ENCODE data around the gene TOR2A. TPM values are rescaled to one million over a fixed set of nuclear protein-coding genes. Genes with fewer than 3 reads are reported as not detected.

Gene TOR2A
- total RNA-seq, 1 experiment from 2014 or later, result 14.4 TPM

DNA sequence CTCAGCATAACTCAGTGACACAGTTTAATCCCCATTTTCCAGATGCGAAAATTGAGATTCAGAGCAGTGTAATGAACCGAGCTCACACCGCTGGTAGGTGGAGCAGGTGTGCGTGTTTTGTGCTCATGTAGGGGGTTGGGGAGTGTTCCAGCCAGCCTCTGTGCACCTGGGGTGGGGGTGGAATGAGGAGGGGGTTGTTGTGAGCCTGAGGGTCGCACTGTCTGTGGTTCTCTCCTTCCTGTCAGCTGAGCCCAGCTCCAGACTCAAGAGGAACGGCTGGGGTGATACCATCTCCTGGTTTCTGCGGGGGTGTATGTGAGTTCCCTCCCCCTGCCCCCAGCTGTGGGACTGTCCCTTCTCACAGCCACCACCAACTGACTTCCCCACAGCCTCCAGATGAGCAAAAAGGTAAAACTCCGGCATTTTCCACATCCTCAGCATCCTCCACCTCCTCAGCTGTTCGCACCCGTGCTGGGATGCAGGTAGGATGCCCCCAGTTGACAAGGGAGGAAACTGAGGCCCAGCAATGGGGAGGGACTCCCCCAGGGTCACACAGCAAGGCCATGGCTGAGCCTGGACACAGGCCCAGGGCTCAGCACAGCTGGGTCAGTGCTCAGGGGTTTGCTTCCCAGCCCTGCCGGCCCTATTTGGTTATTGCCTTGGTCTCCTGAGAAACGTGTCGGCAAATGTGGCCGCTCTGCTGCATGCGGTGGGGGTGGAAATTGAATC is 41.3 kb upstream of the TOR2A start:
- ChIA-PET POLR2A (no interaction called here), CTCF (interaction anchor here (1.0 to 1.9 kb wide), 7 partner anchors 8 to 198 kb away, joined by 3 to 14 read pairs (median 4); partner anchors contain the start of genes CDK9 and TOR2A)
- DNase-seq (ENCODE audit: low spot score) (peak; percentile 73), ATAC-seq (peak; percentile 19)
- Mint-ChIP-seq H3K36me3 (no peaks in the 10 kb centered on the region), H3K27ac (no peak overlapping the region), H3K4me1 (peaks cover 23% of the 10 kb centered on the region), H3K9me3 (no peaks in the 10 kb centered on the region), H3K27me3 (ENCODE audit: low read depth) (no peaks in the 10 kb centered on the region), H3K4me3 (no peak overlapping the region)
- TF ChIP-seq, protein P1, sequence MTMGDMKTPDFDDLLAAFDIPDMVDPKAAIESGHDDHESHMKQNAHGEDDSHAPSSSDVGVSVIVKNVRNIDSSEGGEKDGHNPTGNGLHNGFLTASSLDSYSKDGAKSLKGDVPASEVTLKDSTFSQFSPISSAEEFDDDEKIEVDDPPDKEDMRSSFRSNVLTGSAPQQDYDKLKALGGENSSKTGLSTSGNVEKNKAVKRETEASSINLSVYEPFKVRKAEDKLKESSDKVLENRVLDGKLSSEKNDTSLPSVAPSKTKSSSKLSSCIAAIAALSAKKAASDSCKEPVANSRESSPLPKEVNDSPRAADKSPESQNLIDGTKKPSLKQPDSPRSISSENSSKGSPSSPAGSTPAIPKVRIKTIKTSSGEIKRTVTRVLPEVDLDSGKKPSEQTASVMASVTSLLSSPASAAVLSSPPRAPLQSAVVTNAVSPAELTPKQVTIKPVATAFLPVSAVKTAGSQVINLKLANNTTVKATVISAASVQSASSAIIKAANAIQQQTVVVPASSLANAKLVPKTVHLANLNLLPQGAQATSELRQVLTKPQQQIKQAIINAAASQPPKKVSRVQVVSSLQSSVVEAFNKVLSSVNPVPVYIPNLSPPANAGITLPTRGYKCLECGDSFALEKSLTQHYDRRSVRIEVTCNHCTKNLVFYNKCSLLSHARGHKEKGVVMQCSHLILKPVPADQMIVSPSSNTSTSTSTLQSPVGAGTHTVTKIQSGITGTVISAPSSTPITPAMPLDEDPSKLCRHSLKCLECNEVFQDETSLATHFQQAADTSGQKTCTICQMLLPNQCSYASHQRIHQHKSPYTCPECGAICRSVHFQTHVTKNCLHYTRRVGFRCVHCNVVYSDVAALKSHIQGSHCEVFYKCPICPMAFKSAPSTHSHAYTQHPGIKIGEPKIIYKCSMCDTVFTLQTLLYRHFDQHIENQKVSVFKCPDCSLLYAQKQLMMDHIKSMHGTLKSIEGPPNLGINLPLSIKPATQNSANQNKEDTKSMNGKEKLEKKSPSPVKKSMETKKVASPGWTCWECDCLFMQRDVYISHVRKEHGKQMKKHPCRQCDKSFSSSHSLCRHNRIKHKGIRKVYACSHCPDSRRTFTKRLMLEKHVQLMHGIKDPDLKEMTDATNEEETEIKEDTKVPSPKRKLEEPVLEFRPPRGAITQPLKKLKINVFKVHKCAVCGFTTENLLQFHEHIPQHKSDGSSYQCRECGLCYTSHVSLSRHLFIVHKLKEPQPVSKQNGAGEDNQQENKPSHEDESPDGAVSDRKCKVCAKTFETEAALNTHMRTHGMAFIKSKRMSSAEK (CRISPR knock-in tag; IDR thresholded peaks at IDR 0.05; ENCODE audit: borderline replicate concordance), result 0 out of 2 replicates have a peak, but pooled peaks have one; percentile 42
- no peak for TF ChIP-seq ZNF416 (CRISPR knock-in tag; IDR thresholded peaks at IDR 0.05)

DNA sequence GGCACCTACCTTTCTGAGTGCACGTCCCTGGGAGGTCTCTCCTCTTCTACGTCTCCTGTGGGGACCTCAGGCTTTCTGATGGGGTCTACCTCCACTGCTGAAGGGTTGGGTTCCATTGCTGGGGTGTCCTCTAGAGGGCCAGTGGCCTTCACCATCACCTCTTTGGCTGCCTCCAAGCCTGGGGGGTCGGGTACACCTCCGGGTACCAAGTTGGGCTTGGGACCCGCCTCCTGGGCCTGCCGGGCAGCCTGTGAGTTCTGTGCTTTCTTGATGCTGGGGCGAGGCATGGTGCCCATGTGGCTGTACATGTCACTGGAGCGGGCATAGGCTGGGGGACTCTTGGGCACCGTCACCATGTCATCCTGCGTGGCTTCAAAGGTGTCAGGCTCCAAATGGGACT is 38.9 kb upstream of the TOR2A start:
- DNase-seq (ENCODE audit: low spot score), result no peak
- Mint-ChIP-seq H3K36me3 (no peaks in the 10 kb centered on the region), H3K4me3 (no peak overlapping the region), H3K9me3 (no peaks in the 10 kb centered on the region), H3K27ac (no peak overlapping the region), H3K27me3 (ENCODE audit: low read depth) (peaks cover 7% of the 10 kb centered on the region), H3K4me1 (peaks cover 29% of the 10 kb centered on the region)
- TF ChIP-seq ELF4 (CRISPR knock-in tag; IDR thresholded peaks at IDR 0.05; ENCODE audit: low read depth) (no peak), HMGA2 (CRISPR knock-in tag; IDR thresholded peaks at IDR 0.05) (no peak), ZNF219 (CRISPR knock-in tag; IDR thresholded peaks at IDR 0.05; ENCODE audit: borderline replicate concordance) (no peak), MYBL2 (CRISPR knock-in tag; IDR thresholded peaks at IDR 0.05) (no peak), NR2C2 (CRISPR knock-in tag; IDR thresholded peaks at IDR 0.05) (no peak), ZNF138 (CRISPR knock-in tag; conservative IDR thresholded peaks at IDR 0.05) (no peak), TEAD4 (CRISPR knock-in tag; IDR thresholded peaks at IDR 0.05) (no peak), FOXK1 (CRISPR knock-in tag; IDR thresholded peaks at IDR 0.05) (no peak), JAZF1 (CRISPR knock-in tag; IDR thresholded peaks at IDR 0.05) (no peak), CREB1 (CRISPR knock-in tag; IDR thresholded peaks at IDR 0.05) (no peak)
- TF ChIP-seq, protein P2, sequence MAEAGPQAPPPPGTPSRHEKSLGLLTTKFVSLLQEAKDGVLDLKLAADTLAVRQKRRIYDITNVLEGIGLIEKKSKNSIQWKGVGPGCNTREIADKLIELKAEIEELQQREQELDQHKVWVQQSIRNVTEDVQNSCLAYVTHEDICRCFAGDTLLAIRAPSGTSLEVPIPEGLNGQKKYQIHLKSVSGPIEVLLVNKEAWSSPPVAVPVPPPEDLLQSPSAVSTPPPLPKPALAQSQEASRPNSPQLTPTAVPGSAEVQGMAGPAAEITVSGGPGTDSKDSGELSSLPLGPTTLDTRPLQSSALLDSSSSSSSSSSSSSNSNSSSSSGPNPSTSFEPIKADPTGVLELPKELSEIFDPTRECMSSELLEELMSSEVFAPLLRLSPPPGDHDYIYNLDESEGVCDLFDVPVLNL (CRISPR knock-in tag; IDR thresholded peaks at IDR 0.05; ENCODE audit: borderline replicate concordance, low read depth), result no peak
- TF ChIP-seq, protein P3, sequence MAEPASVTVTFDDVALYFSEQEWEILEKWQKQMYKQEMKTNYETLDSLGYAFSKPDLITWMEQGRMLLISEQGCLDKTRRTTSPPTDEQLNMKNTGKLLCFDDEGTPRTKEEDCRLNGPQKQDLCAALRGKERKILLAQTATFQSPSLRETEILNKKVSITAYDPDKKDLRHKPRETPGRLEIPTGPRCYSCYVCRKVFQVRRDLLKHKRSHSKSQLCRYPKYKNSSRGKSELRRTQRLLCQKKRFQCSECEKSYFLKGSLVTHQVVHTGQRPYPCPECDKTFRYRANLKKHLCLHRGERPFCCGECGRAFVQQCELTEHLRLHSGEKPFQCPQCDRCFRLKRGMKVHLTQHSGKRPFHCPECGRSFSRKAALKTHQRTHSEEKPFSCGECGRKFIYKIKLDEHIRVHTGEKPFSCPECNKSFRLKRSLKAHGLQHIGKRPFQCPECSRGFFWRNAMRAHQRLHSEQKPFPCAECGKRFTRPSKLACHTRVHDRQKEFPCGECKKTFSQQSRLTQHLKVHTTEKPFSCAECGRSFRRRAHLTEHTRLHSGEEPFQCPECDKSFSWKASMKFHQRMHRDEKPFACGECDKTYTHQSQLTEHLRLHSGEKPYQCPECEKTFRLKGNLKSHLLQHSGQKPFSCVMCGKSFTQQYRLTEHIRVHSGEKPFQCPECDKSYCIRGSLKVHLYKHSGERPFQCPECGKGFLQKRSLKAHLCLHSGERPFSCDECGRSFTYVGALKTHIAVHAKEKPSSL (CRISPR knock-in tag; conservative IDR thresholded peaks at IDR 0.05), result no peak
- TF ChIP-seq, protein P4, sequence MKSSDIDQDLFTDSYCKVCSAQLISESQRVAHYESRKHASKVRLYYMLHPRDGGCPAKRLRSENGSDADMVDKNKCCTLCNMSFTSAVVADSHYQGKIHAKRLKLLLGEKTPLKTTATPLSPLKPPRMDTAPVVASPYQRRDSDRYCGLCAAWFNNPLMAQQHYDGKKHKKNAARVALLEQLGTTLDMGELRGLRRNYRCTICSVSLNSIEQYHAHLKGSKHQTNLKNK (CRISPR knock-in tag; IDR thresholded peaks at IDR 0.05), result no peak
- TF ChIP-seq, protein P5, sequence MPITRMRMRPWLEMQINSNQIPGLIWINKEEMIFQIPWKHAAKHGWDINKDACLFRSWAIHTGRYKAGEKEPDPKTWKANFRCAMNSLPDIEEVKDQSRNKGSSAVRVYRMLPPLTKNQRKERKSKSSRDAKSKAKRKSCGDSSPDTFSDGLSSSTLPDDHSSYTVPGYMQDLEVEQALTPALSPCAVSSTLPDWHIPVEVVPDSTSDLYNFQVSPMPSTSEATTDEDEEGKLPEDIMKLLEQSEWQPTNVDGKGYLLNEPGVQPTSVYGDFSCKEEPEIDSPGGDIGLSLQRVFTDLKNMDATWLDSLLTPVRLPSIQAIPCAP (CRISPR knock-in tag; IDR thresholded peaks at IDR 0.05), result no peak
- TF ChIP-seq, protein P6, sequence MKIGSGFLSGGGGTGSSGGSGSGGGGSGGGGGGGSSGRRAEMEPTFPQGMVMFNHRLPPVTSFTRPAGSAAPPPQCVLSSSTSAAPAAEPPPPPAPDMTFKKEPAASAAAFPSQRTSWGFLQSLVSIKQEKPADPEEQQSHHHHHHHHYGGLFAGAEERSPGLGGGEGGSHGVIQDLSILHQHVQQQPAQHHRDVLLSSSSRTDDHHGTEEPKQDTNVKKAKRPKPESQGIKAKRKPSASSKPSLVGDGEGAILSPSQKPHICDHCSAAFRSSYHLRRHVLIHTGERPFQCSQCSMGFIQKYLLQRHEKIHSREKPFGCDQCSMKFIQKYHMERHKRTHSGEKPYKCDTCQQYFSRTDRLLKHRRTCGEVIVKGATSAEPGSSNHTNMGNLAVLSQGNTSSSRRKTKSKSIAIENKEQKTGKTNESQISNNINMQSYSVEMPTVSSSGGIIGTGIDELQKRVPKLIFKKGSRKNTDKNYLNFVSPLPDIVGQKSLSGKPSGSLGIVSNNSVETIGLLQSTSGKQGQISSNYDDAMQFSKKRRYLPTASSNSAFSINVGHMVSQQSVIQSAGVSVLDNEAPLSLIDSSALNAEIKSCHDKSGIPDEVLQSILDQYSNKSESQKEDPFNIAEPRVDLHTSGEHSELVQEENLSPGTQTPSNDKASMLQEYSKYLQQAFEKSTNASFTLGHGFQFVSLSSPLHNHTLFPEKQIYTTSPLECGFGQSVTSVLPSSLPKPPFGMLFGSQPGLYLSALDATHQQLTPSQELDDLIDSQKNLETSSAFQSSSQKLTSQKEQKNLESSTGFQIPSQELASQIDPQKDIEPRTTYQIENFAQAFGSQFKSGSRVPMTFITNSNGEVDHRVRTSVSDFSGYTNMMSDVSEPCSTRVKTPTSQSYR (CRISPR knock-in tag; IDR thresholded peaks at IDR 0.05), result no peak
- POLR2A ChIA-PET, result no interaction called here
- no peak for ATAC-seq
- CTCF ChIA-PET, result interaction anchor here (1.0 kb wide), 1 partner anchor 39 kb away, joined by 4 read pairs; the partner anchor contains the start of gene TOR2A
